CD14-positive monocyte (primary cell): ENCODE results near the gene PREX1. TPM values are rescaled to one million over a fixed set of nuclear protein-coding genes. Genes with fewer than 3 reads are reported as not detected.

ENCODE experiments used
- DNase-seq, 3 donors: peaks; one replicate each; pipeline ENCODE4 v3.0.0-alpha.2; 2011 to 2022
- H2AFZ ChIP-seq: 2 replicates; pipeline ENCODE4 v1.6.0; 2012; ENCODE audit warnings: mild to moderate bottlenecking, low read depth, low read length, inconsistent platforms; ENCODE audit not compliant: insufficient read depth, poor library complexity, severe bottlenecking
- H3K27ac ChIP-seq, 2 donors: 1 replicate in 1 of 2; 2 replicates in 1 of 2; pipeline ENCODE4 v1.5.1; 2012 to 2013; ENCODE audit warnings: low read length in 2 of 2, control low read depth in 1 of 2, inconsistent platforms in 1 of 2, low read depth in 1 of 2, mild to moderate bottlenecking in 1 of 2
- H3K27me3 ChIP-seq, 2 donors: one replicate each; pipeline versions ENCODE4 v1.6.0 to v1.6.1; 2011 to 2013; ENCODE audit warnings: low read length in 2 of 2; ENCODE audit not compliant: control insufficient read depth in 2 of 2, insufficient read depth in 2 of 2
- H3K36me3 ChIP-seq, 2 donors: replicated peaks in 1 of 2; 1 replicate in 1 of 2; 2 replicates in 1 of 2; pipeline versions ENCODE4 v1.5.1 to v1.6.1; 2012 to 2013; ENCODE audit warnings: low read length in 2 of 2, control low read depth in 1 of 2, inconsistent platforms in 1 of 2, mild to moderate bottlenecking in 1 of 2; ENCODE audit not compliant: insufficient read depth in 2 of 2, control insufficient read depth in 1 of 2
- H3K4me1 ChIP-seq, 2 donors: 1 replicate in 1 of 2; 2 replicates in 1 of 2; pipeline versions ENCODE4 v1.5.1 to v1.6.1; 2012 to 2013; ENCODE audit warnings: low read length in 2 of 2, control low read depth in 1 of 2, inconsistent platforms in 1 of 2, mild to moderate bottlenecking in 1 of 2, moderate library complexity in 1 of 2; ENCODE audit not compliant: insufficient read depth in 2 of 2, control insufficient read depth in 1 of 2
- H3K4me2 ChIP-seq: replicated peaks from 2 replicates; pipeline ENCODE3; 2012; ENCODE audit warnings: low read length, moderate library complexity, mild to moderate bottlenecking; ENCODE audit not compliant: poor library complexity, severe bottlenecking; ENCODE audit errors: extremely low read depth
- H3K4me3 ChIP-seq, 3 experiments: fragments of 200-600 bp in 1 of 3; sonication (generic) in 1 of 3; replicated peaks in 1 of 3; 1 replicate in 2 of 3; 2 replicates in 1 of 3; pipeline ENCODE4 v1.5.1; 2011 to 2013; ENCODE audit warnings: low read length in 3 of 3, mild to moderate bottlenecking in 3 of 3, control low read depth in 2 of 3, low read depth in 2 of 3, inconsistent platforms in 1 of 3, moderate library complexity in 1 of 3
- H3K79me2 ChIP-seq: 2 replicates; pipeline ENCODE4 v1.6.0; 2012; ENCODE audit warnings: mild to moderate bottlenecking, control low read depth, inconsistent platforms, low read length, moderate library complexity; ENCODE audit not compliant: insufficient read depth
- H3K9ac ChIP-seq: 2 replicates; pipeline ENCODE4 v1.6.0; 2017; ENCODE audit warnings: low read length, mild to moderate bottlenecking; ENCODE audit not compliant: insufficient read depth, poor library complexity, severe bottlenecking
- H3K9me3 ChIP-seq, 2 donors: replicated peaks in 1 of 2; 1 replicate in 1 of 2; 2 replicates in 1 of 2; pipeline versions ENCODE4 v1.5.1 to v1.6.1; 2012 to 2013; ENCODE audit warnings: low read length in 2 of 2, control low read depth in 1 of 2; ENCODE audit not compliant: control insufficient read depth in 1 of 2, insufficient read depth in 1 of 2
- H4K20me1 ChIP-seq: 2 replicates; pipeline ENCODE4 v1.6.0; 2012; ENCODE audit warnings: mild to moderate bottlenecking, low read length, control low read depth, moderate library complexity; ENCODE audit not compliant: insufficient read depth
- H3K27ac Mint-ChIP-seq, 7 donors: one replicate each; pipeline ENCODE4 v1.8.0; 2020; ENCODE audit warnings: mild to moderate bottlenecking in 7 of 7, mixed read lengths in 7 of 7, moderate library complexity in 6 of 7, inconsistent platforms in 2 of 7
- H3K27me3 Mint-ChIP-seq, 3 donors: one replicate each; pipeline ENCODE4 v1.8.0; 2021 to 2022; ENCODE audit warnings: low read depth in 3 of 3, mild to moderate bottlenecking in 3 of 3, mixed read lengths in 3 of 3, moderate library complexity in 3 of 3, inconsistent platforms in 1 of 3
- H3K36me3 Mint-ChIP-seq, 2 donors: one replicate each; pipeline ENCODE4 v1.8.0; 2020; ENCODE audit warnings: mixed read lengths in 2 of 2, inconsistent platforms in 1 of 2, mild to moderate bottlenecking in 1 of 2
- H3K4me1 Mint-ChIP-seq: one replicate; pipeline ENCODE4 v1.8.0; 2020; ENCODE audit warnings: mild to moderate bottlenecking, mixed read lengths
- H3K4me3 Mint-ChIP-seq, 2 donors: one replicate each; pipeline ENCODE4 v1.8.0; 2020; ENCODE audit warnings: mild to moderate bottlenecking in 2 of 2, mixed read lengths in 2 of 2, moderate library complexity in 1 of 2
- H3K9me3 Mint-ChIP-seq, 7 donors: one replicate each; pipeline ENCODE4 v1.8.0; 2020 to 2022; ENCODE audit warnings: mixed read lengths in 7 of 7, mild to moderate bottlenecking in 6 of 7, moderate library complexity in 6 of 7, inconsistent platforms in 2 of 7
- CTCF ChIP-seq: fragments of 200-600 bp; IDR thresholded peaks from one replicate; pipeline ENCODE4 v1.8.0; 2022; ENCODE audit warnings: antibody characterized with exemption, mild to moderate bottlenecking
- WGBS: methylation state at CpG from one replicate; pipeline ENCODE4 v1.1.5; 2013; ENCODE audit warnings: missing lambda C conversion rate; ENCODE audit not compliant: insufficient coverage; 5-methylcytosine and 5-hydroxymethylcytosine counted together
- intact Hi-C, 2 donors: fragments of 100-400 bp; cut with micrococcal nuclease; formaldehyde crosslinking; loops; one replicate each; pipeline versions ENCODE4 v1.15.0 to v1.15.1; 2023
- polyA plus RNA-seq, 3 donors: library from polyadenylated mRNA; depleted of rRNA in 1 of 3; unstranded in 2 of 3; stranded (reverse) in 1 of 3; fragments of 300-500 nt in 2 of 3; fragments of >200 nt in 1 of 3; fragmentation: Illumina TruSeq in 2 of 3; gene quantifications; 1 replicate in 2 of 3; 2 replicates in 1 of 3; pipeline ENCODE4 v1.2.3, GENCODE V29; 2012 to 2021

PREX1 gene
- polyA plus RNA-seq, 3 donors, result 24.3 to 114 (median 27.5) TPM

GRCh38 chr20:48632825-48633619, 194.8 kb downstream of the PREX1 start:
- H3K36me3 ChIP-seq, result peaks cover 100% of the 10 kb centered on the region in 2 donors
- Mint-ChIP-seq H3K4me1 (peaks cover 9% of the 10 kb centered on the region), H3K36me3 (peaks cover 81 to 99% of the 10 kb centered on the region in 2 donors)

More at GRCh38 chr20:48632825-48633619, 194.8 kb downstream of the PREX1 start:
- H3K27me3 ChIP-seq, result no peaks in the 10 kb centered on the region
- H4K20me1 ChIP-seq, result peaks cover 100% of the 10 kb centered on the region
- no peak for DNase-seq
- Mint-ChIP-seq H3K27ac (peak overlapping the region in 4 of 7 donors; percentile 40 to 70 (median 52)), H3K4me3 (no peak overlapping the region), H3K9me3 (peaks cover 0 to 2% (median 0%) of the 10 kb centered on the region in 7 donors), H3K27me3 (peaks cover 0 to 3% (median 0%) of the 10 kb centered on the region in 3 donors)
- H3K4me3 ChIP-seq, result no peak overlapping the region
- H3K27ac ChIP-seq, result no peak overlapping the region
- no peak overlapping the region for H3K4me2 ChIP-seq
- no peak overlapping the region for H2AFZ ChIP-seq
- H3K4me1 ChIP-seq, result peaks cover 0 to 2% of the 10 kb centered on the region in 2 donors
- WGBS, result 94% methylated on average over 10 of the region's 12 CpGs
- no peak for TF ChIP-seq CTCF
- H3K9ac ChIP-seq, result no peak overlapping the region
- no peaks in the 10 kb centered on the region for H3K9me3 ChIP-seq
- H3K79me2 ChIP-seq, result no peaks in the 10 kb centered on the region
- intact Hi-C loops, result no loop called here
